Erythroblast (primary cell): Measurements from ENCODE around the gene FBXL22.

ENCODE experiments used
- GATA1 ChIP-seq: IDR thresholded peaks from 2 replicates; pipeline ENCODE4 v1.6.1; 2011; ENCODE audit warnings: low read depth, mild to moderate bottlenecking, control low read depth, low read length, moderate library complexity
- POLR2A ChIP-seq: IDR thresholded peaks from 2 replicates; pipeline ENCODE4 v1.6.1; 2011; ENCODE audit warnings: mild to moderate bottlenecking, low read length

DNA sequence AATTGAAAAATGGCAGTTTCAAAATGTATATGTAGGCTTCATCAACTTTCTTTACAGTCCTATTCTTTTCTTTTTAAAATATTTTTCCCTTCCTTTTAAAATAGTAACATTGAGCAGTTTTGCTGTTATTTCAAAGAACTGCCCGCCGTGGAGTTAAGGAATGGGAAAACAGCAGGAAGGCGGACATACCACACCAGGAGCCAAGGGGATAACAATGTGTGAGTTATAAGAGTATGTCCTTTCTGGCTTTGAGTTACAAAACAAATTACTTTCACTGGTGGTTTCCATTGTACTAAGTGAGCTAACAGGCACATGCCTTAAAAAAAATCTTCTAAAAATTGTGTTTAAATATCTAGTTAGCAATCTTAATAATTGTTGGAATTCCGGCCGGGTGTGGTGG is 37.4 kb upstream of the FBXL22 start:
- TF ChIP-seq POLR2A: no peak
- no peak for TF ChIP-seq GATA1
